22Rv1 (cell line): ENCODE data around the gene CDK14.
"Not testable (repeated sequence)": the region's sequence is repeated elsewhere in the genome, so short reads cannot be mapped to it uniquely, and the experiment has no call there.

Source experiments
- H3K27ac ChIP-seq: fragments of 450-650 bp; 2 replicates; pipeline ENCODE4 v1.5.1; 2017
- CTCF ChIP-seq: fragments of 450-650 bp; IDR thresholded peaks from 2 replicates; pipeline ENCODE4 v1.5.1; 2017; ENCODE audit warnings: mild to moderate bottlenecking
- ZFX ChIP-seq: fragments of 450-650 bp; IDR thresholded peaks from 2 replicates; pipeline ENCODE4 v1.6.1; 2017; ENCODE audit warnings: antibody characterized with exemption, borderline replicate concordance

CDK14 gene

GRCh38 chr7:90755041-90755440 is 158.9 kb downstream of the CDK14 start:
- no peak for TF ChIP-seq ZFX
- no peak overlapping the region for H3K27ac ChIP-seq

GRCh38 chr7:90756366-90756765 is 160.2 kb downstream of the CDK14 start:
- H3K27ac ChIP-seq: no peak overlapping the region
- no peak for TF ChIP-seq CTCF
- no peak for TF ChIP-seq ZFX

GRCh38 chr7:90757565-90757950 is 161.4 kb downstream of the CDK14 start:
- not testable (repeated sequence) for H3K27ac ChIP-seq

- TF ChIP-seq CTCF (no peak), ZFX (no peak)
- 0 out of 2 replicates have a peak overlapping the region, but pooled peaks have one; percentile 1 for H3K27ac ChIP-seq
These were observed 162.9 kb downstream of the CDK14 start for GRCh38 chr7:90758933-90759562.

- TF ChIP-seq CTCF (no peak), ZFX (no peak)
These were observed 163.6 kb downstream of the CDK14 start for GRCh38 chr7:90759710-90760109.

GRCh38 chr7:90760892-90761291 is 164.8 kb downstream of the CDK14 start:
- TF ChIP-seq ZFX (no peak), CTCF (no peak)
- H3K27ac ChIP-seq: no peak overlapping the region

More at GRCh38 chr7:90759710-90760109, 163.6 kb downstream of the CDK14 start:
- 0 out of 2 replicates have a peak overlapping the region, but pooled peaks have one; percentile 1 for H3K27ac ChIP-seq

GRCh38 chr7:90761584-90761983 is 165.5 kb downstream of the CDK14 start:
- H3K27ac ChIP-seq: no peak overlapping the region
- no peak for TF ChIP-seq CTCF
- no peak for TF ChIP-seq ZFX

- peak overlapping the region; percentile 29 for H3K27ac ChIP-seq
- TF ChIP-seq CTCF (0 out of 2 replicates have a peak, but pooled peaks have one; percentile 9), ZFX (no peak)
These were observed 167.0 kb downstream of the CDK14 start for GRCh38 chr7:90763108-90763507.
